K562 (cell line): Measurements from ENCODE around the gene RIN3.

ENCODE experiments used
- BRD4 ChIP-seq: fragments of 200-600 bp; sonication (generic); IDR thresholded peaks from 2 replicates; pipeline ENCODE4 v1.6.1; 2017; ENCODE audit warnings: inconsistent platforms
- CTCF ChIP-seq, 3 experiments: IDR thresholded peaks in 2 of 3; conservative IDR thresholded peaks in 1 of 3; 2 replicates each; pipeline ENCODE4 v1.5.1; 2011 to 2012; ENCODE audit warnings: low read length in 3 of 3, mild to moderate bottlenecking in 3 of 3, control low read depth in 2 of 3, improper control_type of control experiment in 1 of 3, inconsistent platforms in 1 of 3, low read depth in 1 of 3, mixed read lengths in 1 of 3, moderate library complexity in 1 of 3; ENCODE audit not compliant: insufficient read depth in 2 of 3
- E4F1 ChIP-seq: fragments of 250-450 bp; sonication (Bioruptor Pico); IDR thresholded peaks from 2 replicates; pipeline ENCODE4 v1.5.0; 2021; ENCODE audit warnings: mild to moderate bottlenecking, borderline replicate concordance
- HLTF ChIP-seq: fragments of 450-650 bp; IDR thresholded peaks from 2 replicates; pipeline ENCODE4 v1.6.1; 2016
- JUN ChIP-seq, 2 experiments: sonication (generic) in 1 of 2; formaldehyde crosslinking in 1 of 2; IDR thresholded peaks; 2 replicates each; pipeline versions ENCODE4 v1.6.1 to v1.8.0; 2012 to 2022; ENCODE audit warnings: borderline replicate concordance in 2 of 2, mild to moderate bottlenecking in 2 of 2, improper control_type of control experiment in 1 of 2, low read depth in 1 of 2, low read length in 1 of 2, missing genetic modification reagents in 1 of 2
- KAT7 ChIP-seq: sonication (generic); formaldehyde crosslinking; IDR thresholded peaks from 2 replicates; pipeline ENCODE4 v1.8.0; 2022; ENCODE audit warnings: missing genetic modification reagents, mild to moderate bottlenecking, borderline replicate concordance
- RAD21 ChIP-seq, 2 experiments: fragments of 250-450 bp in 1 of 2; fragments of 450-650 bp in 1 of 2; sonication (Bioruptor Pico) in 1 of 2; formaldehyde crosslinking in 1 of 2; IDR thresholded peaks in 1 of 2; conservative IDR thresholded peaks in 1 of 2; 2 replicates each; pipeline versions ENCODE4 v1.4.0 to v1.8.0; 2020 to 2022; ENCODE audit warnings: mild to moderate bottlenecking in 2 of 2, moderate library complexity in 1 of 2
- SAFB2 ChIP-seq: fragments of 200-400 bp; formaldehyde crosslinking; IDR thresholded peaks from 2 replicates; pipeline ENCODE4 v1.6.1; 2018; ENCODE audit warnings: borderline replicate concordance, low read length, low read depth, moderate library complexity; ENCODE audit not compliant: severe bottlenecking
- SIN3A ChIP-seq, 2 experiments: fragments of 150-350 bp in 1 of 2; IDR thresholded peaks; 2 replicates each; pipeline ENCODE4 v1.6.1; 2011 to 2016; ENCODE audit warnings: borderline replicate concordance in 2 of 2, low read depth in 2 of 2, low read length in 2 of 2, mild to moderate bottlenecking in 2 of 2, moderate library complexity in 2 of 2; ENCODE audit not compliant: control insufficient read depth in 1 of 2
- ZFP36 ChIP-seq: fragments of 150-350 bp; IDR thresholded peaks from 2 replicates; pipeline ENCODE4 v1.6.1; 2018; ENCODE audit warnings: low read length, low read depth; ENCODE audit not compliant: partially characterized antibody
- ZNF274 ChIP-seq: IDR thresholded peaks from 2 replicates; pipeline ENCODE4 v1.6.1; 2011; ENCODE audit warnings: low read depth, mild to moderate bottlenecking, low read length, moderate library complexity, borderline replicate concordance

GRCh38 chr14:92719421-92719820 lies 205.8 kb downstream of the RIN3 start:
- TF ChIP-seq BRD4 (no peak), RAD21 (CRISPR knock-in tag; conservative IDR thresholded peaks at IDR 0.05 in 1 of 2, IDR thresholded peaks at IDR 0.05 in 1 of 2) (no peak), JUN (IDR thresholded peaks at IDR 0.05; ENCODE audit: borderline replicate concordance, low read depth, low read length) (no peak), JUN (CRISPR knock-in tag; IDR thresholded peaks at IDR 0.05; ENCODE audit: borderline replicate concordance) (no peak), CTCF (IDR thresholded peaks at IDR 0.05 in 2 of 3, conservative IDR thresholded peaks at IDR 0.05 in 1 of 3; ENCODE audit: insufficient read depth in 2 of 3, low read depth in 1 of 3, low read length in 3 of 3) (no peak), E4F1 (CRISPR knock-in tag) (no peak), SAFB2 (no peak), ZNF274 (no peak), HLTF (no peak), SIN3A (IDR thresholded peaks at IDR 0.05; ENCODE audit: borderline replicate concordance in 2 of 2, control insufficient read depth in 1 of 2, low read depth in 2 of 2, low read length in 2 of 2) (no peak), ZFP36 (no peak), KAT7 (CRISPR knock-in tag) (no peak)
